HepG2 (cell line): ENCODE data around the gene ENSA. TPM values are rescaled to one million over a fixed set of nuclear protein-coding genes. Genes with fewer than 3 reads are reported as not detected.
A peak's percentile ranks its signal among the peaks of the same experiment; 100 is the strongest.

ENCODE experiments used
- ATF7-NPFF ChIP-seq: sonication (generic); formaldehyde crosslinking; IDR thresholded peaks from 2 replicates; pipeline ENCODE4 v1.8.1; 2023; ENCODE audit warnings: mild to moderate bottlenecking, low read depth, missing genetic modification reagents, moderate library complexity
- GFI1 ChIP-seq: sonication (generic); formaldehyde crosslinking; IDR thresholded peaks from 2 replicates; pipeline ENCODE4 v1.5.0; 2020; ENCODE audit warnings: missing genetic modification reagents, mild to moderate bottlenecking, borderline replicate concordance
- HNRNPH1 ChIP-seq: fragments of 200-400 bp; formaldehyde crosslinking; optimal IDR thresholded peaks from 2 replicates; pipeline ENCODE3; 2017; ENCODE audit warnings: mild to moderate bottlenecking, low read depth, low read length
- JARID2 ChIP-seq: sonication (generic); formaldehyde crosslinking; IDR thresholded peaks from 2 replicates; pipeline ENCODE4 v1.8.1; 2023; ENCODE audit warnings: missing genetic modification reagents, inconsistent platforms; ENCODE audit not compliant: insufficient replicate concordance
- MIER3 ChIP-seq: IDR thresholded peaks from 2 replicates; pipeline ENCODE4 v1.6.1; 2016; ENCODE audit warnings: missing compliant biosample characterization, borderline replicate concordance
- PHF8 ChIP-seq: sonication (generic); formaldehyde crosslinking; IDR thresholded peaks from 2 replicates; pipeline ENCODE4 v1.5.0; 2020; ENCODE audit warnings: missing genetic modification reagents
- TEAD2 ChIP-seq: sonication (generic); formaldehyde crosslinking; IDR thresholded peaks from 2 replicates; pipeline ENCODE4 v1.9.0; 2021; ENCODE audit warnings: missing genetic modification reagents
- TP53 ChIP-seq: sonication (generic); formaldehyde crosslinking; conservative IDR thresholded peaks from 2 replicates; pipeline ENCODE4 v1.4.0; 2020; ENCODE audit warnings: missing genetic modification reagents
- ZFX ChIP-seq: sonication (generic); formaldehyde crosslinking; IDR thresholded peaks from 2 replicates; pipeline ENCODE4 v1.4.0; 2020; ENCODE audit warnings: mild to moderate bottlenecking, low read depth, missing genetic modification reagents, moderate library complexity
- ZNF224 ChIP-seq: sonication (generic); formaldehyde crosslinking; IDR thresholded peaks from 2 replicates; pipeline ENCODE4 v1.5.0; 2020; ENCODE audit warnings: mild to moderate bottlenecking, missing genetic modification reagents
- ZNF232 ChIP-seq: sonication (generic); formaldehyde crosslinking; IDR thresholded peaks from 2 replicates; pipeline ENCODE4 v1.4.0; 2020; ENCODE audit warnings: missing genetic modification reagents, borderline replicate concordance
- ZNF251 ChIP-seq: sonication (generic); formaldehyde crosslinking; IDR thresholded peaks from 2 replicates; pipeline ENCODE4 v1.9.0; 2021; ENCODE audit warnings: mild to moderate bottlenecking, missing genetic modification reagents
- ZNF33A ChIP-seq: sonication (generic); formaldehyde crosslinking; IDR thresholded peaks from 2 replicates; pipeline ENCODE4 v1.5.1; 2020; ENCODE audit warnings: missing genetic modification reagents, mild to moderate bottlenecking, moderate library complexity, borderline replicate concordance
- ZNF570 ChIP-seq: sonication (generic); formaldehyde crosslinking; IDR thresholded peaks from 2 replicates; pipeline ENCODE4 v1.4.0; 2020; ENCODE audit warnings: mild to moderate bottlenecking, missing genetic modification reagents, borderline replicate concordance
- ZNF589 ChIP-seq: sonication (generic); formaldehyde crosslinking; conservative IDR thresholded peaks from 2 replicates; pipeline ENCODE4 v1.8.0; 2022; ENCODE audit warnings: mild to moderate bottlenecking, moderate library complexity, missing genetic modification reagents
- ZNF607 ChIP-seq: sonication (generic); formaldehyde crosslinking; IDR thresholded peaks from 2 replicates; pipeline ENCODE4 v1.5.1; 2020; ENCODE audit warnings: missing genetic modification reagents, mild to moderate bottlenecking, borderline replicate concordance
- ZNF619 ChIP-seq: sonication (generic); formaldehyde crosslinking; IDR thresholded peaks from 2 replicates; pipeline ENCODE4 v1.4.0; 2020; ENCODE audit warnings: mild to moderate bottlenecking, missing genetic modification reagents
- polyA plus RNA-seq, 8 experiments: library from polyadenylated mRNA; depleted of rRNA in 3 of 8; stranded (reverse) in 7 of 8; unstranded in 1 of 8; fragments of >200 nt; fragmentation: Illumina TruSeq in 4 of 8; extraction: Trizol in 4 of 8; gene quantifications; 2 replicates each; pipeline versions ENCODE4 v1.2.1 to v1.2.3, GENCODE V29; 2011 to 2016; ENCODE audit warnings: low read depth in 4 of 8, missing spikeins in 1 of 8, mixed read lengths in 1 of 8; ENCODE audit not compliant: insufficient read depth in 1 of 8
- total RNA-seq, 5 experiments: library from RNA; depleted of rRNA; stranded (reverse); fragments of >200 nt; fragmentation: Illumina TruSeq; extraction: Trizol; gene quantifications; 2 replicates each; pipeline ENCODE4 v1.2.3, GENCODE V29; 2016; ENCODE audit warnings: low read depth in 1 of 5
- TF ChIP-seq, protein P1 (sequence below): sonication (generic); formaldehyde crosslinking; IDR thresholded peaks from 2 replicates; pipeline ENCODE4 v1.5.1; 2020; ENCODE audit warnings: missing genetic modification reagents, mild to moderate bottlenecking, borderline replicate concordance
- TF ChIP-seq, protein P2 (sequence below): sonication (generic); formaldehyde crosslinking; IDR thresholded peaks from 2 replicates; pipeline ENCODE4 v1.8.0; 2022; ENCODE audit warnings: mild to moderate bottlenecking, missing genetic modification reagents
- TF ChIP-seq, protein P3 (sequence below): sonication (generic); formaldehyde crosslinking; IDR thresholded peaks from 2 replicates; pipeline ENCODE4 v1.4.0; 2020; ENCODE audit warnings: missing genetic modification reagents, borderline replicate concordance
- TF ChIP-seq, protein P4 (sequence below): sonication (generic); formaldehyde crosslinking; IDR thresholded peaks from 2 replicates; pipeline ENCODE4 v1.4.0; 2020; ENCODE audit warnings: missing genetic modification reagents

Gene ENSA
- total and polyA plus RNA-seq, 2 of the 13 experiments (the other 11 are each of a cell fraction or from before 2014, with no cell fraction given) = 54.5 to 111 TPM

DNA sequence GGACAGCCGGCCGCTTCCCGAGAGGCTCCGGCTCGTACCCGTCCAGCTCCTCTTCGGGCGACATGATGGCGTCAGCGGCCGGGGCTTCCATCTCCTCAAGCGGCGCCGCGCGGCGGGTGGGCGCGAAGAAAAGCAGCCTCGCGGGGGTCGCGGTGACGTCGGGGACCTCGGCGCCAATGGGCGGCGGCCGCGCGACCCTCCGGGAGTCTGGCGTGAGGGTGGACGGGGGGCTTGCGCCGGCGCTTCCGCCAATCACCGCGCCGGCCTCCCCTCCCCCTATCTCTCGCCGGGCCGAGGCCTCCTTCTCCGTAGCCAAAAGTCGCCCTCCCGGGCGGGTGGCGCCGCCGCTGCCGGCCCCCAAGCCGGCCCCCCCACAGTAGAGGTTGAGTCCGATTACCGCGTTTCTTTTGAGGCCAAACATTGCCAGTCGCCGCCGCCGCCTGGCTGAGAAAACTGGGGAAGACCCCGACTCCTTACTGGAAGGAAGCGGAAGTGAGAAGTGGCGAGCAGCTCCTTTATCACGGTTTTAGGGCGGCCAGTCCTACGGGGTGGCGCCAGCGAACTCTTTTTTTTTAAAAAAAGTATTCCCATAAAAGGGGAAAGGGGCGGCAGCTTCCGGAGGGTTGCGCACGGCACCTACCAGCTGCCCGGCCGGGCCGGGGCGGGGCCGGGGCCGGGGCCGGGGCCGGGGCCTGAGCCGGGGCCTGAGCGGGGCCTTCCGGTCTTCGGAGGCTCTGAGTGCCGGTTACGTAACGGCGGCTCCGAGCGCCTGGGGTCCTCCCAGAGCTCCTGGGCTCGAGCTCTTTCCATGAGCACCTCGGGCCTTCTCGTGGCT, 50.1 kb downstream of the ENSA start, which contains the start of gene MCL1 (continued):
- TF ChIP-seq ZNF224 (CRISPR knock-in tag) = no peak
- no peak; the same call in 1 of the 2 replicates for TF ChIP-seq ZNF589
- TF ChIP-seq, protein P1, sequence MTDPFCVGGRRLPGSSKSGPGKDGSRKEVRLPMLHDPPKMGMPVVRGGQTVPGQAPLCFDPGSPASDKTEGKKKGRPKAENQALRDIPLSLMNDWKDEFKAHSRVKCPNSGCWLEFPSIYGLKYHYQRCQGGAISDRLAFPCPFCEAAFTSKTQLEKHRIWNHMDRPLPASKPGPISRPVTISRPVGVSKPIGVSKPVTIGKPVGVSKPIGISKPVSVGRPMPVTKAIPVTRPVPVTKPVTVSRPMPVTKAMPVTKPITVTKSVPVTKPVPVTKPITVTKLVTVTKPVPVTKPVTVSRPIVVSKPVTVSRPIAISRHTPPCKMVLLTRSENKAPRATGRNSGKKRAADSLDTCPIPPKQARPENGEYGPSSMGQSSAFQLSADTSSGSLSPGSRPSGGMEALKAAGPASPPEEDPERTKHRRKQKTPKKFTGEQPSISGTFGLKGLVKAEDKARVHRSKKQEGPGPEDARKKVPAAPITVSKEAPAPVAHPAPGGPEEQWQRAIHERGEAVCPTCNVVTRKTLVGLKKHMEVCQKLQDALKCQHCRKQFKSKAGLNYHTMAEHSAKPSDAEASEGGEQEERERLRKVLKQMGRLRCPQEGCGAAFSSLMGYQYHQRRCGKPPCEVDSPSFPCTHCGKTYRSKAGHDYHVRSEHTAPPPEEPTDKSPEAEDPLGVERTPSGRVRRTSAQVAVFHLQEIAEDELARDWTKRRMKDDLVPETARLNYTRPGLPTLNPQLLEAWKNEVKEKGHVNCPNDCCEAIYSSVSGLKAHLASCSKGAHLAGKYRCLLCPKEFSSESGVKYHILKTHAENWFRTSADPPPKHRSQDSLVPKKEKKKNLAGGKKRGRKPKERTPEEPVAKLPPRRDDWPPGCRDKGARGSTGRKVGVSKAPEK (CRISPR knock-in tag) = no peak
- TF ChIP-seq ZNF607 (CRISPR knock-in tag) = peak; percentile 72; the same call in 1 of the 2 replicates
- TF ChIP-seq ZNF619 (CRISPR knock-in tag) = no peak
- TF ChIP-seq ATF7-NPFF (CRISPR knock-in tag) = peak; percentile 28; the same call in 1 of the 2 replicates
- peak; percentile 89 for TF ChIP-seq PHF8 (CRISPR knock-in tag)
- TF ChIP-seq ZNF232 (CRISPR knock-in tag) = peak; percentile 76; the same call in 1 of the 2 replicates
- TF ChIP-seq JARID2 (CRISPR knock-in tag) = no peak
- TF ChIP-seq ZNF570 (CRISPR knock-in tag) = no peak
- TF ChIP-seq HNRNPH1 = no peak
- no peak for TF ChIP-seq MIER3 (CRISPR knock-in tag)
- TF ChIP-seq, protein P2, sequence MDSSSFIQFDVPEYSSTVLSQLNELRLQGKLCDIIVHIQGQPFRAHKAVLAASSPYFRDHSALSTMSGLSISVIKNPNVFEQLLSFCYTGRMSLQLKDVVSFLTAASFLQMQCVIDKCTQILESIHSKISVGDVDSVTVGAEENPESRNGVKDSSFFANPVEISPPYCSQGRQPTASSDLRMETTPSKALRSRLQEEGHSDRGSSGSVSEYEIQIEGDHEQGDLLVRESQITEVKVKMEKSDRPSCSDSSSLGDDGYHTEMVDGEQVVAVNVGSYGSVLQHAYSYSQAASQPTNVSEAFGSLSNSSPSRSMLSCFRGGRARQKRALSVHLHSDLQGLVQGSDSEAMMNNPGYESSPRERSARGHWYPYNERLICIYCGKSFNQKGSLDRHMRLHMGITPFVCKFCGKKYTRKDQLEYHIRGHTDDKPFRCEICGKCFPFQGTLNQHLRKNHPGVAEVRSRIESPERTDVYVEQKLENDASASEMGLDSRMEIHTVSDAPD (CRISPR knock-in tag) = no peak
- TF ChIP-seq TEAD2 (CRISPR knock-in tag) = no peak
- TF ChIP-seq ZNF251 = no peak
- no peak; the same call in 1 of the 2 replicates for TF ChIP-seq TP53 (CRISPR knock-in tag)
- no peak; the same call in 1 of the 2 replicates for TF ChIP-seq GFI1 (CRISPR knock-in tag)
- TF ChIP-seq, protein P3, sequence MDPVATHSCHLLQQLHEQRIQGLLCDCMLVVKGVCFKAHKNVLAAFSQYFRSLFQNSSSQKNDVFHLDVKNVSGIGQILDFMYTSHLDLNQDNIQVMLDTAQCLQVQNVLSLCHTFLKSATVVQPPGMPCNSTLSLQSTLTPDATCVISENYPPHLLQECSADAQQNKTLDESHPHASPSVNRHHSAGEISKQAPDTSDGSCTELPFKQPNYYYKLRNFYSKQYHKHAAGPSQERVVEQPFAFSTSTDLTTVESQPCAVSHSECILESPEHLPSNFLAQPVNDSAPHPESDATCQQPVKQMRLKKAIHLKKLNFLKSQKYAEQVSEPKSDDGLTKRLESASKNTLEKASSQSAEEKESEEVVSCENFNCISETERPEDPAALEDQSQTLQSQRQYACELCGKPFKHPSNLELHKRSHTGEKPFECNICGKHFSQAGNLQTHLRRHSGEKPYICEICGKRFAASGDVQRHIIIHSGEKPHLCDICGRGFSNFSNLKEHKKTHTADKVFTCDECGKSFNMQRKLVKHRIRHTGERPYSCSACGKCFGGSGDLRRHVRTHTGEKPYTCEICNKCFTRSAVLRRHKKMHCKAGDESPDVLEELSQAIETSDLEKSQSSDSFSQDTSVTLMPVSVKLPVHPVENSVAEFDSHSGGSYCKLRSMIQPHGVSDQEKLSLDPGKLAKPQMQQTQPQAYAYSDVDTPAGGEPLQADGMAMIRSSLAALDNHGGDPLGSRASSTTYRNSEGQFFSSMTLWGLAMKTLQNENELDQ = 0 out of 2 replicates have a peak, but pooled peaks have one; percentile 34
- TF ChIP-seq, protein P4, sequence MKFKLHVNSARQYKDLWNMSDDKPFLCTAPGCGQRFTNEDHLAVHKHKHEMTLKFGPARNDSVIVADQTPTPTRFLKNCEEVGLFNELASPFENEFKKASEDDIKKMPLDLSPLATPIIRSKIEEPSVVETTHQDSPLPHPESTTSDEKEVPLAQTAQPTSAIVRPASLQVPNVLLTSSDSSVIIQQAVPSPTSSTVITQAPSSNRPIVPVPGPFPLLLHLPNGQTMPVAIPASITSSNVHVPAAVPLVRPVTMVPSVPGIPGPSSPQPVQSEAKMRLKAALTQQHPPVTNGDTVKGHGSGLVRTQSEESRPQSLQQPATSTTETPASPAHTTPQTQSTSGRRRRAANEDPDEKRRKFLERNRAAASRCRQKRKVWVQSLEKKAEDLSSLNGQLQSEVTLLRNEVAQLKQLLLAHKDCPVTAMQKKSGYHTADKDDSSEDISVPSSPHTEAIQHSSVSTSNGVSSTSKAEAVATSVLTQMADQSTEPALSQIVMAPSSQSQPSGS (CRISPR knock-in tag) = 0 out of 2 replicates have a peak, but pooled peaks have one; percentile 3
- peak; percentile 93 for TF ChIP-seq ZFX (CRISPR knock-in tag)
- peak; percentile 67; the same call in 1 of the 2 replicates for TF ChIP-seq ZNF33A
